Left colon (tissue), 2 donors: ENCODE measurements around the gene HBG2. TPM values are rescaled to one million over a fixed set of nuclear protein-coding genes. Genes with fewer than 3 reads are reported as not detected.

Source experiments
- ATAC-seq: fragments of 200-7000 bp; cut with Tn5 transposase; one replicate; pipeline ENCODE4 v1.9.1; 2020; ENCODE audit warnings: mild to moderate bottlenecking, moderate library complexity
- DNase-seq, 2 donors: peaks; one replicate each; pipeline ENCODE4 v3.0.0-alpha.2; 2020
- intact Hi-C, 2 donors: fragments of 100-400 bp; cut with DNase I in 1 of 2; cut with micrococcal nuclease in 1 of 2; formaldehyde crosslinking; loops; one replicate each; pipeline versions ENCODE4 v1.11.2 to v1.14.0; 2022; cut with DNase I, micrococcal nuclease
- total RNA-seq, 2 donors: library from RNA; stranded (reverse); fragmentation: NEBNext Ultra II Directional; extraction: Animal tissue kit (Norgen Biotek cat#: 25700); gene quantifications; one replicate each; pipeline ENCODE4 v1.2.1, GENCODE V29; 2021
- donor health status: DM: no; HTN: no; CAD: no.
- donor health status: DM: yes; HTN: yes; CAD: no.

The HBG2 gene
- total RNA-seq, 2 donors from 2014 or later, result not detected

DNA sequence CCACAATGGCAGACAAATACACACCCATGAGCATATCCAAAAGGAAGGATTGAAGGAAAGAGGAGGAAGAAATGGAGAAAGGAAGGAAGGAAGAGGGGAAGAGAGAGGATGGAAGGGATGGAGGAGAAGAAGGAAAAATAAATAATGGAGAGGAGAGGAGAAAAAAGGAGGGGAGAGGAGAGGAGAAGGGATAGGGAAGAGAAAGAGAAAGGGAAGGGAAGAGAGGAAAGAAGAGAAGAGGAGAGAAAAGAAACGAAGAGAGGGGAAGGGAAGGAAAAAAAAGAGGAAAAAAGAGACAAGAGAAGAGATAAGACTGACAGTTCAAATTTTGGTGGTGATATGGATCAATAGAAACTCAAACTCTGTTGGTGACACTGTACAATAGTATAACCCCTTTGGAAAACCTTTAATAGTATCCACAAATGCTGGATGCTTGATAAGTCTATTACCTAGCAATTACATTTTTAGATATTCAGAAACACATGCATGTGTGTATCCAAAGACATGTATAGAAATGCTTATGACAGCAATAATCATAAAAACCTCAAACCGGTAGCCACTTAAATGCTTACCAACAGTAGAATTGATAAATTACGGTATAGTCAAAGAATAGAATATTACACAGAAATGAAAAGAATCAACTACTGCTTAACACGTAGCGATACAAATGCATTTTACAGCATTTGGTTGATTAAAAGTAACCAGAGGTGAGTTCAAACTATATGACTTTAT is 19.1 kb downstream of the HBG2 start:
- no peak for DNase-seq
- ATAC-seq, result no peak

DNA sequence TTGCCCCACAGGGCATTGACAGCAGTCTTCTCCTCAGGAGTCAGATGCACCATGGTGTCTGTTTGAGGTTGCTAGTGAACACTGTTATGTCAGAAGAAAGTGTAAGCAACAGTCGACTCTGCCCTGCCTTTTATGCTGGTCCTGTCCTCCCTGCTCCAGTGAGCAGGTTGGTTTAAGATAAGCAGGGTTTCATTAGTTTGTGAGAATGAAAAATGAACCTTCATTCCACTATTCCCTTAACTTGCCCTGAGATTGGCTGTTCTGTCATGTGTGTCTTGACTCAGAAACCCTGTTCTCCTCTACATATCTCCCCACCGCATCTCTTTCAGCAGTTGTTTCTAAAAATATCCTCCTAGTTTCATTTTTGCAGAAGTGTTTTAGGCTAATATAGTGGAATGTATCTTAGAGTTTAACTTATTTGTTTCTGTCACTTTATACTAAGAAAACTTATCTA is 20.2 kb downstream of the HBG2 start, which contains the start of gene HBD:
Gene HBD (minus strand): TSS at position 103 of the 454 bp plus-strand sequence. CDS start 50 bp downstream, at position 53.
- intact Hi-C loops, result no loop called here
- DNase-seq, result no peak
- ATAC-seq, result no peak

More for the DNA sequence above, 19.1 kb downstream of the HBG2 start:
- intact Hi-C loops, result no loop called here

DNA sequence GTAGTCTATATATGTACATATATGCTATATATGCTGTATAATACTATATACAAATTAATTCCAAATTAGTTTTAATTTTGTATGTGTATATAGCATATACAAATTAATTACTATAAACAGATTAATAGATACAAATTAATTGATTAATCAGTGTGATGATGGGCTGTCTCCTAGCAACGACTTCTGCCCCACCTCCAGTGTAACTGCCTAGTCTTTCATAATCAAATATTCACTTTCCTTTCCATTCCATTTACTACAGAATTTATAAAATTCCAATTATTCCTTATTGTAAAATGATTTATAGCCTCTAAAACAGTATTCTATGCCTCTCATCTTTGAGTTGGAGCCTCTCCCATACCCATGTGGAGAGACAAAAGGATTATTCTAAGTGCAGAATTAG is 21.3 kb downstream of the HBG2 start:
- ATAC-seq, result no peak
- intact Hi-C loops, result no loop called here
- DNase-seq, result no peak

DNA sequence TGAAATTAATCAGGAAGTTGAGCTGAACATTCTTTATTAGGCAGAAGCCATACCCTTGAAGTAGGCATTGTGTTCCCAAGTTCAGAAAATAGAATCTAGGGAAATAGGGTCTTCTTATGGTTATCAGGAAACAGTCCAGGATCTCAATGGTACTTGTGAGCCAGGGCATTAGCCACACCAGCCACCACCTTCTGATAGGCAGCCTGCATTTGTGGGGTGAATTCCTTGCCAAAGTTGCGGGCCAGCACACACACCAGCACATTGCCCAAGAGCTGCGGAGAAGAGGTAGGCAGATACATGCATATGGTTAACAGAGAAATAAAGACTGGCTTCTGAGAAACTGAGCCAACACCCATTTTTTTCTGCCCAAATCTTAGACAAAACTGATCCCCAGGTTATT is 21.8 kb downstream of the HBG2 start:
- intact Hi-C loops, result no loop called here
- ATAC-seq, result no peak
- no peak for DNase-seq

DNA sequence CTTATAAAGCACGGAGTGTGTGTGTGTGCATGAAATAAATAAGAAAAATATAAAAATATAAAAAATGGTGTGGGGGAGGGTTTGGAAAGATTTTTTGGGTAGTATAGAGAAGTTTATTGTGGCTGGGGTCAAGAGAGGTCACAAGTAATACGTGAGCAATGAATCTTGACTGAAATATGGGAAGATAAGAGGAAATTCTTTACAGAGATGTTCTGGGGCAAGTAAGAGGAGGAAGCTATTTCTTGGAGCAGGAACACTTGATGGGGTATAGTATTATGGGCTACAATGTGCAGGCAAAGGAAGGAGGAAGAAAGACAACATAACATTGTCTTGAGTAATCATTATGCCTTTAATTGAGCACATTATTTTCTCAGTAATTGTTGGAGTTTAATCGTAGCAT is 22.4 kb downstream of the HBG2 start:
- ATAC-seq (no peak), DNase-seq (no peak)
- intact Hi-C loops, result no loop called here

DNA sequence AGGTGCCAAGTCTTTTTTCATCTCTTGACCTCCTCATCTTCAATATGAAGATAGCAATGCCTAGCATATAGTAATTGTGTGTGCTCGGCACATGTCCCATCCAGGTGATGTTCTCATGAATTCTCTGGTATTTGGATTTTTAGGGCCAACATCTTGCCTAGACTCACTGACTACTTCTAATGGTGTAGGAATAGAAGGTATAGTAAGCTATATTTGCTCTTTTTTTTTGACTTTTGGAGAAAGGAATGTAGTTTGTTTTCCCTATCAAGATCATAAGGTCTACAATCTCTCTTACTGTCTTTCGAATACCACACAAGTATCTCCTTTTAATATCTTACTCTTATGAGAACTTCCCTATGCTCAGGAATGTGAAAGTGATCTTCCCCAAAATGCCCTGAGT is 23.5 kb downstream of the HBG2 start:
- intact Hi-C loops, result no loop called here
- no peak for DNase-seq

DNA sequence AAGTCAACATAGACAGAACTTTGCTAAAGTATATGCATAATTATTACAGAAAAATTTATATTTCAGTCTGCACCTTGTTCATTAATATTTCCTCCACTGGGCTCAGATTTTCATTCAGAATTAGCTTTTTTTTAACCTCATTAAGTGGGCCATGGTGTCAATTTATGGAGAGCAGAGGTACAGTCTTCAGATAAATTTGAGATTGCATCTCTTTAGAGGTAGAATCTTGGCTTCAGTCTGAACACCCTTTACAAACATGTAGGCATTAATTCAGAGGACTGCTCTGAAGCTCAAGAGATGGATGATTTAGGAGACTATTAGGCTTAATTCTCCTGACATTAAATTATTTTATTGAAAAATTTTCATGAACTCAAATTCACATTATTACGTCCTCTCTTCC is 24.3 kb downstream of the HBG2 start:
- intact Hi-C loops, result no loop called here
- DNase-seq (no peak), ATAC-seq (no peak)

More for the DNA sequence above, 23.5 kb downstream of the HBG2 start:
- no peak for ATAC-seq

DNA sequence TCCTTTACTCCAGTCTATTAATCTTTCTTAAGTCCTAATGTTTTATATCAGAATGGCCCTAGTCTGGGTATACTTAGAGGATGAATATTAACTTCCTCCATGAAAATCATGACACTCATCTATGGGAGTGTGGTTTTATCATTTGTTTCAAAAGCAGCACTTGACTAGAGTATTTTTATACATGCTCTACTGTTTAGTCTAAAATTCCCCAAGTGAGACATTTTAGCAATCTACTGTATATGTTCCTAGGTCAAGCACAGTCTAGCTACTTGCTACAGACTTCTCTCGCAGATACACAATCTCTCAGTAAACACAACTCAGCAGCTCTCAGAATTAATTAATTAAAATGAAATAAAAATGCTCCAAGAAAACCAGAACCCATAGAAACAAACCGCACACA is 24.8 kb downstream of the HBG2 start:
- no peak for ATAC-seq
- intact Hi-C loops, result no loop called here
- no peak for DNase-seq

DNA sequence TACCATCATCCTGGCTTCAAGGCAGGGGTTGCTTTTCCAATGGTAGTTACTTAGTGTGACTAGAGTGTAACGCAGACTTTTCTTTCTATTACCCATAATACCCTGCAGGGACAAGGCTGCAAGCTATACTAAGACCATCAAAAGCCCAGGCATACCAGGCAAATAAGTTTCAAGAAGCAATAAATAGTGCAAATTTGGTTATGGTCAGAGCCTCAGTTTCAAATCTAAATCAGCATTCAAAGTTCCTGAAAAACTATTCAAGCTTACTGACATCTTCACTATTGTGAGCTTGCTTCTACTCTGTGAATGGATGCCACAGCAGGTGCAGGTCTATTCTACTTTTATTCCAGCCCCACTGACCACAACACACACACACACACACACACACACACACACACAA is 25.2 kb downstream of the HBG2 start:
- DNase-seq (no peak), ATAC-seq (no peak)
- intact Hi-C loops, result no loop called here

DNA sequence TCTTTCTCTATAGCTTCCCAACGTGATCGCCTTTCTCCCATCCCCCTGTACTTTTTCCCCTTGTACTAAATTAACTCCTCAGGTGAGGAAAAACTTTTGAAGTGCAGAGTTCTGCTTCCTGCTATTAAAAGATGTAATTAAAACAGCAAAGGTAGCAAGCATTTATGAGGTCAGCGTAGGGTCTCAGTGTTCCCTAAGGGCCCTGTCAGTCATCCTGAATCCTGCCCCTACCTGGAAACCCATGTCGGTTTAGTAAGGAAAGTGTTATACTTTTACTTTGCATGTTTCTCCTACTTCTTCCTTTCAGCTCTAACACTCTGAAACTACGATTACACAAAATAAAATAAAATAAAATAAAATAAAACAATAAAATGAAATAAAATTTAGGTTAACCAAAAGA is 26.5 kb downstream of the HBG2 start:
- intact Hi-C loops, result no loop called here
- DNase-seq, result no peak
- ATAC-seq, result no peak

DNA sequence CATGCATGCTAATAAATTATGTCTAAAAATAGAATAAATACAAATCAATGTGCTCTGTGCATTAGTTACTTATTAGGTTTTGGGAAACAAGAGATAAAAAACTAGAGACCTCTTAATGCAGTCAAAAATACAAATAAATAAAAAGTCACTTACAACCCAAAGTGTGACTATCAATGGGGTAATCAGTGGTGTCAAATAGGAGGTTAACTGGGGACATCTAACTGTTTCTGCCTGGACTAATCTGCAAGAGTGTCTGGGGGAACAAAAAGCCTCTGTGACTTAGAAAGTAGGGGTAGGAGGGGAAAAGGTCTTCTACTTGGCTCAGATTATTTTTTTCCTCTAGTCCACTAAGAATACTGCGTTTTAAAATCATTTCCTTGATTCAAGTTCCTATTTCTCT is 26.9 kb downstream of the HBG2 start:
- intact Hi-C loops, result no loop called here
- DNase-seq, result no peak
- ATAC-seq, result no peak

DNA sequence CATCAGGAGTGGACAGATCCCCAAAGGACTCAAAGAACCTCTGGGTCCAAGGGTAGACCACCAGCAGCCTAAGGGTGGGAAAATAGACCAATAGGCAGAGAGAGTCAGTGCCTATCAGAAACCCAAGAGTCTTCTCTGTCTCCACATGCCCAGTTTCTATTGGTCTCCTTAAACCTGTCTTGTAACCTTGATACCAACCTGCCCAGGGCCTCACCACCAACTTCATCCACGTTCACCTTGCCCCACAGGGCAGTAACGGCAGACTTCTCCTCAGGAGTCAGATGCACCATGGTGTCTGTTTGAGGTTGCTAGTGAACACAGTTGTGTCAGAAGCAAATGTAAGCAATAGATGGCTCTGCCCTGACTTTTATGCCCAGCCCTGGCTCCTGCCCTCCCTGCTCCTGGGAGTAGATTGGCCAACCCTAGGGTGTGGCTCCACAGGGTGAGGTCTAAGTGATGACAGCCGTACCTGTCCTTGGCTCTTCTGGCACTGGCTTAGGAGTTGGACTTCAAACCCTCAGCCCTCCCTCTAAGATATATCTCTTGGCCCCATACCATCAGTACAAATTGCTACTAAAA is 27.8 kb downstream of the HBG2 start, which contains the start of gene HBB:
Gene HBB (minus strand): TSS at position 340 of the 579 bp plus-strand sequence. CDS start 50 bp downstream, at position 290.
- DNase-seq, result no peak
- peak; percentile 52 for ATAC-seq
- intact Hi-C loops, result no loop called here

DNA sequence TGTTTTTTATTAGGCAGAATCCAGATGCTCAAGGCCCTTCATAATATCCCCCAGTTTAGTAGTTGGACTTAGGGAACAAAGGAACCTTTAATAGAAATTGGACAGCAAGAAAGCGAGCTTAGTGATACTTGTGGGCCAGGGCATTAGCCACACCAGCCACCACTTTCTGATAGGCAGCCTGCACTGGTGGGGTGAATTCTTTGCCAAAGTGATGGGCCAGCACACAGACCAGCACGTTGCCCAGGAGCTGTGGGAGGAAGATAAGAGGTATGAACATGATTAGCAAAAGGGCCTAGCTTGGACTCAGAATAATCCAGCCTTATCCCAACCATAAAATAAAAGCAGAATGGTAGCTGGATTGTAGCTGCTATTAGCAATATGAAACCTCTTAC is 29.1 kb downstream of the HBG2 start:
- DNase-seq (no peak), ATAC-seq (no peak)
- intact Hi-C loops, result no loop called here

DNA sequence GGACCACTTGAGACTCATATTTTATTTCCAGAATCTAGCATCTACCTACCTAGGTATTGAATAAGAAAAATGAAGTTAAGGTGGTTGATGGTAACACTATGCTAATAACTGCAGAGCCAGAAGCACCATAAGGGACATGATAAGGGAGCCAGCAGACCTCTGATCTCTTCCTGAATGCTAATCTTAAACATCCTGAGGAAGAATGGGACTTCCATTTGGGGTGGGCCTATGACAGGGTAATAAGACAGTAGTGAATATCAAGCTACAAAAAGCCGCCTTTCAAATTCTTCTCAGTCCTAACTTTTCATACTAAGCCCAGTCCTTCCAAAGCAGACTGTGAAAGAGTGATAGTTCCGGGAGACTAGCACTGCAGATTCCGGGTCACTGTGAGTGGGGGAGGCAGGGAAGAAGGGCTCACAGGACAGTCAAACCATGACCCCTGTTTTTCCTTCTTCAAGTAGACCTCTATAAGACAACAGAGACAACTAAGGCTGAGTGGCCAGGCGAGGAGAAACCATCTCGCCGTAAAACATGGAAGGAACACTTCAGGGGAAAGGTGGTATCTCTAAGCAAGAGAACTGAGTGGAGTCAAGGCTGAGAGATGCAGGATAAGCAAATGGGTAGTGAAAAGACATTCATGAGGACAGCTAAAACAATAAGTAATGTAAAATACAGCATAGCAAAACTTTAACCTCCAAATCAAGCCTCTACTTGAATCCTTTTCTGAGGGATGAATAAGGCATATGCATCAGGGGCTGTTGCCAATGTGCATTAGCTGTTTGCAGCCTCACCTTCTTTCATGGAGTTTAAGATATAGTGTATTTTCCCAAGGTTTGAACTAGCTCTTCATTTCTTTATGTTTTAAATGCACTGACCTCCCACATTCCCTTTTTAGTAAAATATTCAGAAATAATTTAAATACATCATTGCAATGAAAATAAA is 29.8 kb downstream of the HBG2 start:
- intact Hi-C loops, result no loop called here
- no peak for ATAC-seq
- no peak for DNase-seq

DNA sequence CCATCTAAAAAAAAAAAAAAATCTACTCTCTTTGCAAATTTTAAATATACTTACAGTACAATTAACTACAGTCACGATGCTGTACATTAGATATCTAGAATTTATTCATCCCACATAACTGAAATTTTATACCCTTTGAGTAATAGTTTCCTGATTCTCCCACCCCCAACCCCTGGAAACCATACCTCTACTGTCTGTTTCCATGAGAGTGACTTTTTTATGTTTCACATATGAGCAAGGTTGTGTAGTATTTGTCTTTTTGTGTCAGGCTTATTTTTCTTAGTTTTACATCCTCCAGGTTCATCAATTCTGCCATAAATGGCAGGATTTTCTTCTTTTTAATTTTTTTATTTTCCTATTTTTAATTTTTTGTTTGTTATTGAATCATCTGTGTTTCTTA is 30.9 kb downstream of the HBG2 start:
- no peak for ATAC-seq

DNA sequence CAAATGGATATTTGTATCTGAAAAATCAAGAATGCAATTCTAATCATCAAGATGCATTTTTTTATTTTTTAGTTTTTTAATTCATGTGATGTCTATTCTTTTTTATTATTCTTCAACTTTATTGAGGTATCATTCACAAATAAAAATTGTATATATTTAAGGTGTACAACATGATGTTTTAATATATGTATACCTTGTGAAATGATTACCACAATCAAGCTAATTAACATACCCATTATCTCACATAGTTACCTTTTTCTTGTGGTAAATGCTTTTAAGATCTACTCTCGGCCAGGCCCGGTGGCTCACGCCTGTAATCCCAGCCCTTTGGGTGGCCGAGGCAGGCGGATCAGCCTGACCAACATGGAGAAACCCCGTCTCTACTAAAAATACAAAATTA is 31.4 kb downstream of the HBG2 start:
- DNase-seq (no peak), ATAC-seq (no peak)
- intact Hi-C loops, result no loop called here

More for the DNA sequence above, 30.9 kb downstream of the HBG2 start:
- intact Hi-C loops, result no loop called here
- DNase-seq, result no peak

DNA sequence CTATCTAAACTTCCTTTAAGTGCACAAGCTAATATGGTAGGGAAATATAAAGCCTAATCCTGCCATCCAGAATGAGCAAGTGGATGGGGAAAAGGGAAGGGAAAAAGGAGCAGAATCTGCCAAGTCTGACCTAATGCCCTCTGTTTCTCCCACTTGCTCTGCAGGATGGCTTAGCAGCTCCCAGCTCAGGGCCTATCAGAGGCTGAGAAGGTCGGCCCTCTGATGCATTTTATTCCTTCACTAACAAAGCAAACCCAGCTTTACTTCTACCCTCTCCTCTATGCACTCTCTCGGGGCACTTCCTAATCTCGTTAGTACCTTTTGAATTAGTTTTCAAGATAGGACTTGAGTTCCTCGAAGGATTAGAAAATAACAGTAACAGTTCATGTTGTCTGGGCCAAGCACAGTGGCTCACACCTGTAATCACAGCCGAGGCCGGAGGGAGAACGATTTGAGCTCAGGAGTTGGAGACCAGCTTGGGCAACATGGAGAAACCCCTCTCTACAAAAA is 44.1 kb downstream of the HBG2 start:
- ATAC-seq, result no peak
- DNase-seq, result no peak
- intact Hi-C loops, result no loop called here

DNA sequence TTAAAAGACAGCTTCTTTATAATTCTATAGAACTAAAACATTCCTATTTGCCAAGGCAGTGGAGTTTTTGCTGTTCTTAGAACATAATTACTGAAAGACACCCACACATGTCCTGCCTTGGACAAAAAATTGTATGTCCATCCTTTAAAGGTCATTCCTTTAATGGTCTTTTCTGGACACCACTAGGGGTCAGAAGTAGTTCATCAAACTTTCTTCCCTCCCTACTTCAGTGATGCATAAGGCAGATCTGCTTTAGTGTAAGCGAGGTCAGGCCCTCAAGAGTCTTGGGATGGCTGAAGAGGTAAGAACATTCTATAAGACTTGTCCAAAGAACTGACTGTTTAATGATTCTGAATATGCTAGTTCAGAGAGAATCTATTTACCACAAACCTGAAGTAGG is 49.8 kb downstream of the HBG2 start:
- DNase-seq (no peak), ATAC-seq (no peak)
- intact Hi-C loops, result no loop called here

DNA sequence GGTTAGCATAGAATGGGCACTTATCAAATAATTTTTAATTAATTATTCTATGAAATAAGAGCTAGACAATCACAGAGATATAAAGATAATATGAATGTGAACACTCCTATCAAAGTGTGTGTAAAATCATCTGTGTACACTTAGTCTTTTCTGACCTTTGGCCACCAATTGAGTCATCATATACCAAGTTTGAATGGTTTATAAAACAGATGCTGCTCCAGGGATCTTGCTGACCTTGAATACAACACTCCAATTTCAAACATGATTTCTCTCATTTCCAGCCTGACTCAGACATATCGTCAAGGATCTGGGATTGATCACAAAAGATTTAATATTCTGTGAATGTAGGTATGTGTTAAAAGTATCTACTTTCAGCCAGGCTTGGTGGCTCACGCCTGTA is 51.2 kb downstream of the HBG2 start:
- DNase-seq, result no peak
- ATAC-seq, result no peak
- intact Hi-C loops, result no loop called here
